Measurements from ENCODE around the gene ITGAD.
A peak's percentile ranks its signal among the peaks of the same experiment; 100 is the strongest.

The ITGAD gene

DNA sequence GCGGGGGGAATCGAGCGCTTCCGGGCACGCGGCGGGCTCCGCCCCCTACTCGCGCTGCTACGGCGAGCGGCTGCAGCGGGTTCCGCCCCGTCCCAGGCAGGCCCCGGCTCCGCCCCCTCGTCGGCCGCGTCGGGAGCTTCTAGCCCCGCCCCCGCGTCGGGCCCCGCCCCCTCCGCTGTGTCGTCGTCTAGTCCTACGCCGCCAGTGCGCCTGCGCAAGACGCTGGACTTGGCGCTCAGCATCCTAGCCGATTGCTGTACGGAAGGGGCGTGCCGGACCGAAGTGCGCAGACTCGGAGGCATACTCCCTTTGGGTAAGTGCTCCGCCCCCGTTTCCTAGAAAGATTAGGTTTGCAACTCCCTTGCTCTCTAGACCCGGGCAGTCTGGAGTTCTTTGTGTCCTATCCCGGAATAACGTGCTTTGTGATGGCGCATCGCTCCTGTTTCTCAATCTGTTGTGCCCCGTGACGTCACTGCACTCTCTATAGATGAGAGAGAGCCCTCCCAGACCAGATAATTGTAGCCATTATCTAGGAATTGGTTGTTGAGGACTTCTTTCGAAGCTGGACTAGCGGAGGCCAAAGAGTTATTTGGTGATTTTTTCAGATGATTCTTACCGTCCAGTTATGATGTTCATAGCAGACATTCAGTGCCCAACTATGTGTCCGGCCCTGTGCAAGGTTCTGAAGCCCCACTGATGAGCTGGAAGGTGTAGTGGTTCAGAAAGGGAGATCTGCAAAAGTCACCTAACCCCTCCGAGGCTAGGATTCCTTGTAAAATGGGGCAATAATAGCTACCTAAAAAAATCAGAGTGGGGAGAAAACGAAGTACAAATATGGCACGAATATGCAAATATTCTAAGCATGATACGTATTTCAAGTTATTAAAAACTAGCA lies 66.8 kb downstream of the ITGAD start:
- DNase-seq (ENCODE audit: low spot score) = peak; percentile 100

- DNase-seq (ENCODE audit: low spot score) = peak; percentile 39
Measured at GRCh38 chr16:31460582-31461002, 67.5 kb downstream of the ITGAD start.

GRCh38 chr16:31461201-31461920 lies 68.2 kb downstream of the ITGAD start:
- no peak for DNase-seq (ENCODE audit: low spot score)

DNA sequence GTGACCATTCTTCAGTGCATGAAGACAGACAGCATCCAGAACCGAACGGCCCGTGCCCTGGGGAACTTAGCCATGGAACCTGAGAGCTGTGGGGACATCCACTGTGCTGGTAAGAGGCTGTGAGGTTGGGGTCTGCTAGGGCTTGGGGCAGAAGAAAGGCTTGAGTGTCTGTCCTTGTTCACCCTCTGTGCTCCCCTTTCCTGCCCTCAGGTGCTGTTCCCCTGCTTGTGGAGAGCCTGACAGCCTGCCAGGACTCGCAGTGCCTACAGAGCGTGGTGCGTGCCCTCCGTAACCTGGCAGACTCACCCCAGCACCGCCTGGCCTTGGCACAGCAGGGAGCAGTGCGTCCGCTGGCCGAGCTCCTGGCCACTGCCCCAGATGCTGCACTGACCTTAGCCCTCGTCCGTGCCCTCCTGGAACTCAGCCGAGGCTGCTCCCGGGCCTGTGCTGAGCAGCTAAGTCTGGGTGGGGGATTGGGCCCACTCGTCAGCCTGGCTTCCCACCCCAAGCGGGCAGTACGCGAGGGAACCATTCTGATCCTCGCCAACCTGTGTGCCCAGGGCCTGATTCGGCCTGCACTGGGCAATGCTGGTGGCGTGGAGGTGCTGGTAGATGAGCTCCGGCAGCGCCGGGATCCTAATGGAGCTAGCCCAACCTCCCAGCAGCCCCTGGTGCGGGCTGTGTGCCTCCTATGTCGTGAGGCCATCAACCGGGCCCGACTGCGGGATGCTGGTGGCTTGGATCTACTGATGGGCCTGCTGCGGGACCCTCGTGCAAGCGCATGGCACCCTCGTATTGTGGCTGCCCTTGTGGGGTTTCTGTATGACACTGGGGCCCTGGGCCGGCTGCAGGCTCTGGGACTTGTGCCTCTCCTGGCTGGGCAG lies 69.0 kb downstream of the ITGAD start:
- DNase-seq (ENCODE audit: low spot score) = no peak

DNA sequence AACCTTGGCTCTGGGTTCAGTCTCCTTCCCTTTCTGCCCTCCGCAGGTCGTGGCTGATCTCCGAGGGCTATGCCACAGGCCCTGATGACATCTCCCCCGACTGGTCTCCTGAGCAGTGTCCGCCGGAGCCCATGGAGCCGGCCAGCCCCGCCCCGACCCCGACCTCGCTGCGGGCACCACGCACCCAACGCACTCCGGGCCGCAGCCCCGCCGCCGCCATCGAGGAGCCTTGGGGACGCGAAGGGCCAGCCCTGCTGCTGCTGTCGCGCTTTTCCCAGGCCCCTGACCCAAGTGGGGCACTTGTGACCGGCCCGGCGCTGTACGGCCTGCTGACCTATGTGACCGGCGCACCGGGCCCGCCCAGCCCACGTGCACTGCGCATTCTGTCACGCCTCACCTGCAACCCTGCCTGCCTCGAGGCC lies 71.2 kb downstream of the ITGAD start:
- no peak for DNase-seq (ENCODE audit: low spot score)

DNA sequence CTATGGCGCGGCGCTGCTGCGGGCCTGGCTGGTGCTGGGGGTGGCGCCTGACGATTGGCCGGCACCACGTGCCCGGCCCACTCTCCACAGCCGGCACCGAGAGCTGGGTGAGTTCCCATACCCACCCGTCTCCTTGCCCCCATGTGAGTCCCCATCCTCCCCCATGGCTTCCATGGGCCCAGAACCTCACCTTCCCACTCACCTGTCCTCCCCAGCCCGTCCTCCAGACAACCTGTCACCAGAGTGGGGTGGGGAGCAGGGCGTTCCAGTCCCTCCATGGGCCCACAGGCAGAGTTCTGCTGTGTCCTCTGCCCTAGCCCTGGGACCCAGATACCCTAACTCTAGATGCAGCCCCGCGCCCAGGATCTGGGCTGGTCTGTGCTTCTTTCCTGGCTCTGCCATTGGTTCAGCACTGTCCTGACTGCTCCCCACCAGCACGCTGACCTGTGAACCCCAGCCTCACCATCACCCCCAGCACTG lies 71.7 kb downstream of the ITGAD start:
- no peak for DNase-seq (ENCODE audit: low spot score)

- DNase-seq (ENCODE audit: low spot score) = no peak
Measured at GRCh38 chr16:31465788-31466370, 72.7 kb downstream of the ITGAD start.

DNA sequence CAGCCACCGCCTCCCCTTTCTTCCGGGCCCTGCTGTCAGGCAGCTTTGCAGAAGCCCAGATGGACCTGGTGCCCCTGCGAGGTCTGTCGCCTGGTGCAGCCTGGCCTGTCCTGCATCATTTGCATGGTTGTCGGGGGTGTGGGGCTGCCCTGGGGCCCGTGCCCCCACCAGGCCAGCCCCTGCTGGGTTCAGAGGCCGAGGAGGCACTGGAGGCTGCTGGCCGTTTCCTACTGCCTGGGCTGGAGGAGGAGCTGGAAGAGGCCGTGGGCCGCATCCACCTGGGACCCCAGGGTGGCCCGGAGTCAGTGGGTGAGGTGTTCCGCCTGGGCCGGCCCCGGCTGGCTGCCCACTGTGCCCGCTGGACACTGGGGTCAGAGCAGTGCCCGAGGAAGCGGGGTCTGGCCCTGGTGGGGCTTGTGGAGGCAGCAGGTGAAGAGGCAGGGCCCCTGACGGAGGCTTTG lies 73.3 kb downstream of the ITGAD start:
- no peak for DNase-seq (ENCODE audit: low spot score)

DNA sequence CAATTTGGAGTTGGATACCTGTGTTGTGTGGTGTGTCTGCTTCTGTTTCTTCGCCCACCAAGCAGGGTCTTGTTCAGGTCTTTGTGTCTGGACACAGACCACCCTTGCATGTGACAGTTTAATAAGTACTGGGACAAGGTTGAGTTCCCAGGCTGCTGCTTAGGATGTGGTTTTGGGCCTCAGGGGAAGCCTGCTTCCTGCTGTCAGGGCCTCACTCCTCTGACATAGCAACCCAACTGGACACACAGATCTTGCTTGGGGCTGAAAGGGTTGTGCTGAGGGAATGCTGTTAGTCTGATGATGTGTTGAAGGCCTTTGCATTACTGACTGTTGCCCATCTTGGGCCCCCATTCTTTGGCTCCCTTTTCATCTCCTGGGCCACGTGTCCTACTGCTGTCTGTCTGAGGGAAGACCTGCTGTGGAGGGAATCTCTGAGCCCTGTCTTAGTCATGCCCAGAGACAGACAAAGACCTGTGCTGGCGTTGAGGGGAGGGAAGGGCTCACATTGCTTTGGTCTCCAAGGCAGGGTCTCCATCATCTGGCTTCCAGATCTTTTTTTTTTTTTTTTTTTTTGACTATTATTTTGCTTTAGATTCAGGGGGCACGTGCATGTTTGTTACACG lies 74.1 kb downstream of the ITGAD start:
- no peak for DNase-seq (ENCODE audit: low spot score)

- no peak for DNase-seq (ENCODE audit: low spot score)
Measured at GRCh38 chr16:31467858-31468257, 74.7 kb downstream of the ITGAD start.

- no peak for DNase-seq (ENCODE audit: low spot score)
Measured at GRCh38 chr16:31470615-31471014, 77.5 kb downstream of the ITGAD start.

DNA sequence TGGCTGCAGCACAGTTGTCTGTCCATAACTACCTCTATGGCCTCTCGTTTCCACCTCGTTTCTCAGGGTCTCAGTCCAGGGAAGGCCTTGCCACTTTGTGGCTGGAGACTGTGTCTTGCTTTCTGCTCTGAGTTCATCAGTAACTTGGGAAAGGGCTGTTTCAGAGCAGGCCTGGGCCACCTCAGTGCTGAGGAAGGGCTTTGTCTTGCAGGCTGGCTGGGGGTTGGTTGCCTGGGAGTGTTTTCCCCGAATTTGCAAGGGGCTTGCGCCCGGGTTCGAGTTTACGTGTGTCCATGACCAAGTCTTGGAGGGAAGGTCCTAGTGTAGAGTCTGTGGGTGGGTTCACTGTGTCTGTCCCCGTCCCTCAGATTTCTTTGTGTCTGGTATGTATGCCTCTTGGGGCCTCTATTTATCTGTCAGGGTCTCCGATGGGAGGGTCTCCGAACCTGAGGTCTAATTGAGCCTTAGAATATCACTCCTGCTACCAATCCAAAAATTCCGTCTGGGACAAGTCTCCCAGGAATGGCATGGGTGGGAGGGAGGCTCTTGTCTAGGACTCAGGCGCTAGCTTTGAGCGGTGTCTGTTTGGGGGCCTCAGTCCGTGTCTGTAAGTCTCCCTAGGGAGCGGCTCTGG lies 78.2 kb downstream of the ITGAD start:
- no peak for DNase-seq (ENCODE audit: low spot score)

DNA sequence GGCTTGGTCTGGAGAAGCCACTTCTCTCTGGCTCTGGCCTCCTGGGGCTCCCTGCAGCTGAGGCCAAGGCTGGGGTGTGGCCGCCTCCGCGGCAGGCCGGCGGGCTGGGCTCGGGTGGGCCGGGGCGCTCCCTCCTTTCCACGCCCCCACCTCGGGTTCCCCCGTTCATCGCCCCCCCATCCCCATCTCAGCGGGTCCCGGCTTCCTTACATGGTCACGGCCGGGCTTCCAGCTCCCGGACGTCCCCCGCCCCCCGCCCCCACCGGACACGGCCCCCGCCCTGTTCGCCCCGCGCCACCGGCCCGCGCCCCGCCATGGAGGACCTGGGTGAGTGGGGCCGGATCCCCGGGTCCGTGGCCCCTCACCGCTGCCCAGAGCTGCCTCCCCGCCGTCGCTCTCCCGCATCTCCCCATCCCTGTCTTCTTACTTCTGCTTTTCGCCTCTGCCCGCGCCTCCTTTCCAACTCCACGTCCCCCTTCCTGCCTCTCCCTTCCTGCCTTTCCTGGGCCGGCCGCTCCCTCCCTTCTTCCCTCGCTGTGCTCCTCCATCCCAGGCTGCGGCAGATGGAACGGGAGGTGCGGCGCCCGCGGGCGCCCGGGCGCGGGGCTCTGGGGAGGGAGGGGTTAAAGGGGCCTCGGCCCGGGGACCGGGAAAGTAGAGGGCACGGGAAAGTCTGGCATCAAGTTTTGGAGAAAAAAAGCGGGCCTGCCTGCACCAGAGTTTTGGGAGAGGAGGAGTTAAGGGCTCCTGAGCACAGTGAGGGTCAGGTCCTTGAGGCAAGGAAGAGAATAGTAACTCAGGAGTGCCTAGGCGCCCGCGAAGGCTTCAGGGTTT lies 79.0 kb downstream of the ITGAD start, which contains the start of gene TGFB1I1:
Gene TGFB1I1, plus strand, starts transcription at position 278 of the 834 bp plus-strand sequence. Its CDS starts 37 bp downstream, at position 315.
- DNase-seq (ENCODE audit: low spot score) = peak; percentile 44

DNA sequence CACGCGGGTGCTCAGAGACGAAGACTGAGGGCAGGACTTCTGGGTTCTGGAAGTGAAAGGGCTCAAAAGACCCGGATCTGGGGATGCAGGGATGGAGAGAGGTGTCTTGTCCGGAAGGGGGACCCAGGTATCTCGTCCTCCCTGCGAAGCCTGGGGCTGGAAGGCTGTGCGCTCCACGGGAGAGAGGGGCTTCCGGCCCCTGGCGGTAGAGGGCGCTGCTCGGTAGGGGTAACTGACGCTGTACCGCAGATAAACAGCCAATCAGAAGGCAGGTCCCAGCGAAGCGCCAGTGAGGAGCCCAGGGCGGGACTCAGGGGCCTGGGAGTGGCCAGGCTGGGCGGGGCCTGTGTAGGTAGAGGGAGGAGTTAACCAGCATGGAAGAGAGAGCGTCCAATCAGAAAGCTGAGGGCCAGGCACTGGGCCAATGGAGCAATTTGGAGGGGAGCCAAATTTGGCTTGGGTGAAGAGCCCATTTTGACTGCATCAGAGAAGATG lies 79.6 kb downstream of the ITGAD start:
- peak; percentile 49 for DNase-seq (ENCODE audit: low spot score)

- no peak for DNase-seq (ENCODE audit: low spot score)
Measured at GRCh38 chr16:31473264-31473984, 80.3 kb downstream of the ITGAD start.

GRCh38 chr16:31474173-31474714 lies 81.1 kb downstream of the ITGAD start:
- DNase-seq (ENCODE audit: low spot score) = no peak

GRCh38 chr16:31474773-31475738 lies 81.9 kb downstream of the ITGAD start:
- DNase-seq (ENCODE audit: low spot score) = no peak

Measured in LoVo (cell line).